HepG2 (cell line): Measurements from ENCODE around the gene NOTUM. TPM values are rescaled to one million over a fixed set of nuclear protein-coding genes. Genes with fewer than 3 reads are reported as not detected.

Source experiments
- ATAD3A ChIP-seq: sonication (generic); formaldehyde crosslinking; IDR thresholded peaks from 2 replicates; pipeline ENCODE4 v1.4.0; 2020; ENCODE audit warnings: missing genetic modification reagents
- CBFB ChIP-seq: sonication (generic); formaldehyde crosslinking; IDR thresholded peaks from 2 replicates; pipeline ENCODE4 v1.4.0; 2020; ENCODE audit warnings: missing genetic modification reagents
- ETV5 ChIP-seq: IDR thresholded peaks from 2 replicates; pipeline ENCODE4 v1.6.1; 2018; ENCODE audit warnings: missing biosample characterization, missing genetic modification reagents, inconsistent platforms, borderline replicate concordance
- EZH2 ChIP-seq: conservative IDR thresholded peaks from 2 replicates; pipeline ENCODE4 v1.6.1; 2012; ENCODE audit warnings: mild to moderate bottlenecking, low read depth, low read length, moderate library complexity
- HMG20A ChIP-seq: IDR thresholded peaks from 2 replicates; pipeline ENCODE4 v1.6.1; 2016; ENCODE audit warnings: borderline replicate concordance
- HNF4A ChIP-seq: sonication (generic); formaldehyde crosslinking; IDR thresholded peaks from 2 replicates; pipeline ENCODE4 v1.4.0; 2020; ENCODE audit warnings: missing genetic modification reagents
- HOXA9 ChIP-seq: sonication (generic); formaldehyde crosslinking; IDR thresholded peaks from 2 replicates; pipeline ENCODE4 v1.8.1; 2022; ENCODE audit warnings: missing genetic modification reagents, mild to moderate bottlenecking, moderate library complexity, borderline replicate concordance
- KDM1A ChIP-seq: IDR thresholded peaks from 2 replicates; pipeline ENCODE4 v1.6.1; 2016; ENCODE audit warnings: missing compliant biosample characterization
- KLF12 ChIP-seq: sonication (generic); formaldehyde crosslinking; IDR thresholded peaks from 2 replicates; pipeline ENCODE4 v1.4.0; 2020; ENCODE audit warnings: missing genetic modification reagents, borderline replicate concordance
- KLF9 ChIP-seq: IDR thresholded peaks from 2 replicates; pipeline ENCODE4 v1.6.1; 2016; ENCODE audit warnings: low read depth
- MAZ ChIP-seq, 2 experiments: sonication (generic) in 1 of 2; formaldehyde crosslinking in 1 of 2; IDR thresholded peaks; 2 replicates each; pipeline versions ENCODE4 v1.5.0 to v1.6.1; 2012 to 2020; ENCODE audit warnings: low read depth in 2 of 2, mild to moderate bottlenecking in 2 of 2, borderline replicate concordance in 1 of 2, improper control_type of control experiment in 1 of 2, low read length in 1 of 2, missing genetic modification reagents in 1 of 2, moderate library complexity in 1 of 2
- NFE2L1 ChIP-seq: sonication (generic); formaldehyde crosslinking; IDR thresholded peaks from 2 replicates; pipeline ENCODE4 v1.4.0; 2020; ENCODE audit warnings: missing genetic modification reagents, mild to moderate bottlenecking, borderline replicate concordance
- NPAS2 ChIP-seq: sonication (generic); formaldehyde crosslinking; IDR thresholded peaks from 2 replicates; pipeline ENCODE4 v1.8.0; 2022; ENCODE audit warnings: mild to moderate bottlenecking, missing genetic modification reagents, borderline replicate concordance
- PAF1 ChIP-seq: IDR thresholded peaks from 2 replicates; pipeline ENCODE4 v1.6.1; 2016; ENCODE audit warnings: missing genetic modification reagents, missing compliant biosample characterization
- PLRG1 ChIP-seq: fragments of 450-650 bp; conservative IDR thresholded peaks from 2 replicates; pipeline ENCODE4 v1.6.1; 2016
- SIN3B ChIP-seq: fragments of 150-350 bp; IDR thresholded peaks from 2 replicates; pipeline ENCODE4 v1.6.1; 2014; ENCODE audit warnings: low read length
- ZNF335 ChIP-seq: sonication (generic); formaldehyde crosslinking; IDR thresholded peaks from 2 replicates; pipeline ENCODE4 v1.4.0; 2020; ENCODE audit warnings: missing genetic modification reagents
- ZNF337 ChIP-seq: sonication (generic); formaldehyde crosslinking; IDR thresholded peaks from 2 replicates; pipeline ENCODE4 v1.5.1; 2020; ENCODE audit warnings: missing genetic modification reagents, low read depth, mild to moderate bottlenecking, borderline replicate concordance
- ZNF33A ChIP-seq: sonication (generic); formaldehyde crosslinking; IDR thresholded peaks from 2 replicates; pipeline ENCODE4 v1.5.1; 2020; ENCODE audit warnings: missing genetic modification reagents, mild to moderate bottlenecking, moderate library complexity, borderline replicate concordance
- polyA plus RNA-seq, 8 experiments: library from polyadenylated mRNA; depleted of rRNA in 3 of 8; stranded (reverse) in 7 of 8; unstranded in 1 of 8; fragments of >200 nt; fragmentation: Illumina TruSeq in 4 of 8; extraction: Trizol in 4 of 8; gene quantifications; 2 replicates each; pipeline versions ENCODE4 v1.2.1 to v1.2.3, GENCODE V29; 2011 to 2016; ENCODE audit warnings: low read depth in 4 of 8, missing spikeins in 1 of 8, mixed read lengths in 1 of 8; ENCODE audit not compliant: insufficient read depth in 1 of 8
- total RNA-seq, 5 experiments: library from RNA; depleted of rRNA; stranded (reverse); fragments of >200 nt; fragmentation: Illumina TruSeq; extraction: Trizol; gene quantifications; 2 replicates each; pipeline ENCODE4 v1.2.3, GENCODE V29; 2016; ENCODE audit warnings: low read depth in 1 of 5
- TF ChIP-seq, protein P1 (sequence below): sonication (generic); formaldehyde crosslinking; IDR thresholded peaks from 2 replicates; pipeline ENCODE4 v1.8.0; 2022; ENCODE audit warnings: mild to moderate bottlenecking, missing genetic modification reagents, moderate library complexity
- TF ChIP-seq, protein P2 (sequence below): sonication (generic); formaldehyde crosslinking; IDR thresholded peaks from 2 replicates; pipeline ENCODE4 v1.5.1; 2020; ENCODE audit warnings: mild to moderate bottlenecking, missing genetic modification reagents, moderate library complexity
- TF ChIP-seq, protein P3 (sequence below): sonication (generic); formaldehyde crosslinking; IDR thresholded peaks from 2 replicates; pipeline ENCODE4 v1.8.1; 2023; ENCODE audit warnings: mild to moderate bottlenecking, inconsistent platforms, moderate library complexity, missing genetic modification reagents, borderline replicate concordance
- TF ChIP-seq, protein P4 (sequence below): sonication (generic); formaldehyde crosslinking; IDR thresholded peaks from 2 replicates; pipeline ENCODE4 v1.4.0; 2020; ENCODE audit warnings: missing genetic modification reagents, borderline replicate concordance

The NOTUM gene
- total and polyA plus RNA-seq, 2 of the 13 experiments (the other 11 are each of a cell fraction or from before 2014, with no cell fraction given) = 150 to 160 TPM

DNA sequence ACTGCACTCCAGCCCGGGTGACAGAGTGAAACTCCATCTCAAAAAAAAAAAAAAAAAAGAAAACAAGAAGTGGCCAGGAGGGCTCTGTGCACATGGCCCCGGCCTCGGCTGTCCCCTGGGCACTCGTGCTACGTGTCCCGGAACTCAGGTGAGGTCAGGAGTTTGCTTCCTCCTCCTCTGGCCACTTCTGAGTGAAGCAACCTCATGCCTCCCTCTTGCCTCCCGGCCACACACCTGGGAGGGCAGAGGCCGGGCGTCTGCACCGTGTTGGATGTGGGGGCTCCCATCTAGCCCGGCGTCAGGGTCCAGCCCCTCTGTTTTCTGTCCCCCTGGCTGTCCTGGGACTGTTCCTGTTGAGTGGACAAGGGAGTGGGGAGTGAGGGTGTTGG is 38.6 kb upstream of the NOTUM start (continued):
- TF ChIP-seq, protein P1, sequence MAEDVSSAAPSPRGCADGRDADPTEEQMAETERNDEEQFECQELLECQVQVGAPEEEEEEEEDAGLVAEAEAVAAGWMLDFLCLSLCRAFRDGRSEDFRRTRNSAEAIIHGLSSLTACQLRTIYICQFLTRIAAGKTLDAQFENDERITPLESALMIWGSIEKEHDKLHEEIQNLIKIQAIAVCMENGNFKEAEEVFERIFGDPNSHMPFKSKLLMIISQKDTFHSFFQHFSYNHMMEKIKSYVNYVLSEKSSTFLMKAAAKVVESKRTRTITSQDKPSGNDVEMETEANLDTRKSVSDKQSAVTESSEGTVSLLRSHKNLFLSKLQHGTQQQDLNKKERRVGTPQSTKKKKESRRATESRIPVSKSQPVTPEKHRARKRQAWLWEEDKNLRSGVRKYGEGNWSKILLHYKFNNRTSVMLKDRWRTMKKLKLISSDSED = no peak
- TF ChIP-seq ZNF335 (CRISPR knock-in tag) = no peak
- TF ChIP-seq ATAD3A (CRISPR knock-in tag) = no peak; the same call in 1 of the 2 replicates
- TF ChIP-seq HMG20A (CRISPR knock-in tag) = 0 out of 2 replicates have a peak, but pooled peaks have one; percentile 12
- TF ChIP-seq HNF4A = no peak
- no peak for TF ChIP-seq PAF1 (CRISPR knock-in tag)
- TF ChIP-seq, protein P2, sequence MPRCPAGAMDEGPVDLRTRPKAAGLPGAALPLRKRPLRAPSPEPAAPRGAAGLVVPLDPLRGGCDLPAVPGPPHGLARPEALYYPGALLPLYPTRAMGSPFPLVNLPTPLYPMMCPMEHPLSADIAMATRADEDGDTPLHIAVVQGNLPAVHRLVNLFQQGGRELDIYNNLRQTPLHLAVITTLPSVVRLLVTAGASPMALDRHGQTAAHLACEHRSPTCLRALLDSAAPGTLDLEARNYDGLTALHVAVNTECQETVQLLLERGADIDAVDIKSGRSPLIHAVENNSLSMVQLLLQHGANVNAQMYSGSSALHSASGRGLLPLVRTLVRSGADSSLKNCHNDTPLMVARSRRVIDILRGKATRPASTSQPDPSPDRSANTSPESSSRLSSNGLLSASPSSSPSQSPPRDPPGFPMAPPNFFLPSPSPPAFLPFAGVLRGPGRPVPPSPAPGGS = no peak
- TF ChIP-seq HOXA9 (CRISPR knock-in tag) = no peak
- no peak for TF ChIP-seq NPAS2 (CRISPR knock-in tag)
- no peak for TF ChIP-seq KLF12
- TF ChIP-seq ZNF337 (CRISPR knock-in tag) = no peak
- TF ChIP-seq PLRG1 = no peak
- TF ChIP-seq KLF9 = no peak
- TF ChIP-seq ZNF33A (CRISPR knock-in tag) = no peak
- TF ChIP-seq ETV5 (CRISPR knock-in tag) = peak; percentile 86
- TF ChIP-seq SIN3B = no peak
- no peak for TF ChIP-seq MAZ (IDR thresholded peaks at IDR 0.05; ENCODE audit: borderline replicate concordance, low read depth, low read length)
- TF ChIP-seq MAZ (CRISPR knock-in tag; IDR thresholded peaks at IDR 0.05; ENCODE audit: low read depth) = no peak
- TF ChIP-seq CBFB = no peak
- TF ChIP-seq EZH2 = no peak
- TF ChIP-seq, protein P3, sequence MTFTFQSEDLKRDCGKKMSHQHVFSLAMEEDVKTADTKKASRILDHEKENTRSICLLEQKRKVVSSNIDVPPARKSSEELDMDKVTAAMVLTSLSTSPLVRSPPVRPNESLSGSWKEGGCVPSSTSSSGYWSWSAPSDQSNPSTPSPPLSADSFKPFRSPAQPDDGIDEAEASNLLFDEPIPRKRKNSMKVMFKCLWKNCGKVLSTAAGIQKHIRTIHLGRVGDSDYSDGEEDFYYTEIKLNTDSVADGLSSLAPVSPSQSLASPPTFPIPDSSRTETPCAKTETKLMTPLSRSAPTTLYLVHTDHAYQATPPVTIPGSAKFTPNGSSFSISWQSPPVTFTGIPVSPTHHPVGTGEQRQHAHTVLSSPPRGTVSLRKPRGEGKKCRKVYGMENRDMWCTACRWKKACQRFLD (CRISPR knock-in tag) = no peak
- TF ChIP-seq KDM1A (CRISPR knock-in tag) = no peak
- TF ChIP-seq NFE2L1 (CRISPR knock-in tag) = no peak
- TF ChIP-seq, protein P4, sequence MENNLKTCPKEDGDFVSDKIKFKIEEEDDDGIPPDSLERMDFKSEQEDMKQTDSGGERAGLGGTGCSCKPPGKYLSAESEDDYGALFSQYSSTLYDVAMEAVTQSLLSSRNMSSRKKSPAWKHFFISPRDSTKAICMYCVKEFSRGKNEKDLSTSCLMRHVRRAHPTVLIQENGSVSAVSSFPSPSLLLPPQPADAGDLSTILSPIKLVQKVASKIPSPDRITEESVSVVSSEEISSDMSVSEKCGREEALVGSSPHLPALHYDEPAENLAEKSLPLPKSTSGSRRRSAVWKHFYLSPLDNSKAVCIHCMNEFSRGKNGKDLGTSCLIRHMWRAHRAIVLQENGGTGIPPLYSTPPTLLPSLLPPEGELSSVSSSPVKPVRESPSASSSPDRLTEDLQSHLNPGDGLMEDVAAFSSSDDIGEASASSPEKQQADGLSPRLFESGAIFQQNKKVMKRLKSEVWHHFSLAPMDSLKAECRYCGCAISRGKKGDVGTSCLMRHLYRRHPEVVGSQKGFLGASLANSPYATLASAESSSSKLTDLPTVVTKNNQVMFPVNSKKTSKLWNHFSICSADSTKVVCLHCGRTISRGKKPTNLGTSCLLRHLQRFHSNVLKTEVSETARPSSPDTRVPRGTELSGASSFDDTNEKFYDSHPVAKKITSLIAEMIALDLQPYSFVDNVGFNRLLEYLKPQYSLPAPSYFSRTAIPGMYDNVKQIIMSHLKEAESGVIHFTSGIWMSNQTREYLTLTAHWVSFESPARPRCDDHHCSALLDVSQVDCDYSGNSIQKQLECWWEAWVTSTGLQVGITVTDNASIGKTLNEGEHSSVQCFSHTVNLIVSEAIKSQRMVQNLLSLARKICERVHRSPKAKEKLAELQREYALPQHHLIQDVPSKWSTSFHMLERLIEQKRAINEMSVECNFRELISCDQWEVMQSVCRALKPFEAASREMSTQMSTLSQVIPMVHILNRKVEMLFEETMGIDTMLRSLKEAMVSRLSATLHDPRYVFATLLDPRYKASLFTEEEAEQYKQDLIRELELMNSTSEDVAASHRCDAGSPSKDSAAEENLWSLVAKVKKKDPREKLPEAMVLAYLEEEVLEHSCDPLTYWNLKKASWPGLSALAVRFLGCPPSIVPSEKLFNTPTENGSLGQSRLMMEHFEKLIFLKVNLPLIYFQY = no peak
